ENCODE results near the gene C8G. TPM values are rescaled to one million over a fixed set of nuclear protein-coding genes. Genes with fewer than 3 reads are reported as not detected.

The C8G gene
- total RNA-seq, 4 donors from 2014 or later = 24.9 to 148 (median 66.2) TPM; not detected in 1

- H3K27ac ChIP-seq = no peak overlapping the region
- peaks cover 0 to 37% (median 0%) of the 10 kb centered on the region in 3 donors for H3K36me3 ChIP-seq
- no peaks in the 10 kb centered on the region for H3K9me3 ChIP-seq
- TF ChIP-seq POLR2A (IDR thresholded peaks at IDR 0.05) (no peak), CTCF (IDR thresholded peaks at IDR 0.05) (no peak)
- no peaks in the 10 kb centered on the region for H3K27me3 ChIP-seq
- DNase-seq = no peak
- no peak overlapping the region for H3K4me3 ChIP-seq
- H3K4me1 ChIP-seq = peaks cover 0 to 18% (median 8%) of the 10 kb centered on the region in 4 donors
These were observed 5.0 kb upstream of the C8G start for GRCh38 chr9:136939996-136940525.

GRCh38 chr9:136940526-136941230 is 4.4 kb upstream of the C8G start:
- Histone ChIP-seq H3K27ac (no peak overlapping the region), H3K4me3 (no peak overlapping the region), H3K36me3 (peaks cover 0 to 37% (median 0%) of the 10 kb centered on the region in 3 donors), H3K9me3 (no peaks in the 10 kb centered on the region), H3K27me3 (no peaks in the 10 kb centered on the region), H3K4me1 (peaks cover 0 to 18% (median 8%) of the 10 kb centered on the region in 4 donors)
- DNase-seq = no peak
- no peak for TF ChIP-seq CTCF (IDR thresholded peaks at IDR 0.05)
- no peak for TF ChIP-seq POLR2A (IDR thresholded peaks at IDR 0.05)

- no peak overlapping the region for H3K27ac ChIP-seq
- no peak for DNase-seq
- no peak for TF ChIP-seq CTCF (IDR thresholded peaks at IDR 0.05)
- TF ChIP-seq POLR2A (IDR thresholded peaks at IDR 0.05) = no peak
- no peaks in the 10 kb centered on the region for H3K9me3 ChIP-seq
- peaks cover 0 to 18% (median 8%) of the 10 kb centered on the region in 4 donors for H3K4me1 ChIP-seq
- no peaks in the 10 kb centered on the region for H3K27me3 ChIP-seq
- H3K4me3 ChIP-seq = no peak overlapping the region
- H3K36me3 ChIP-seq = peaks cover 0 to 37% (median 0%) of the 10 kb centered on the region in 3 donors
These were observed 3.6 kb upstream of the C8G start for GRCh38 chr9:136941231-136942111.

GRCh38 chr9:136942112-136942880 is 2.7 kb upstream of the C8G start:
- no peak for DNase-seq
- Histone ChIP-seq H3K27me3 (no peaks in the 10 kb centered on the region), H3K4me3 (no peak overlapping the region), H3K4me1 (peaks cover 0 to 18% (median 8%) of the 10 kb centered on the region in 4 donors), H3K36me3 (peaks cover 0 to 37% (median 0%) of the 10 kb centered on the region in 3 donors), H3K27ac (no peak overlapping the region), H3K9me3 (no peaks in the 10 kb centered on the region)
- TF ChIP-seq CTCF (IDR thresholded peaks at IDR 0.05) (no peak), POLR2A (IDR thresholded peaks at IDR 0.05) (no peak)

GRCh38 chr9:136942881-136943230 is 2.2 kb upstream of the C8G start:
- no peak for TF ChIP-seq CTCF (IDR thresholded peaks at IDR 0.05)
- no peak for TF ChIP-seq POLR2A (IDR thresholded peaks at IDR 0.05)
- H3K4me1 ChIP-seq = peaks cover 0 to 20% (median 8%) of the 10 kb centered on the region in 4 donors
- H3K27ac ChIP-seq = peak overlapping the region in 1 of 4 donors; percentile 98
- no peak for DNase-seq
- no peaks in the 10 kb centered on the region for H3K9me3 ChIP-seq
- no peaks in the 10 kb centered on the region for H3K27me3 ChIP-seq
- H3K36me3 ChIP-seq = peaks cover 0 to 37% (median 0%) of the 10 kb centered on the region in 3 donors
- peak overlapping the region in 2 of 4 donors; percentile 83 to 100 for H3K4me3 ChIP-seq
